MM.1S (cell line): ENCODE results near the gene LIN7A.
"Not testable (repeated sequence)": the region's sequence is repeated elsewhere in the genome, so short reads cannot be mapped to it uniquely, and the experiment has no call there.

Experiments used
- DNase-seq: peaks from one replicate; pipeline ENCODE4 v3.0.0-alpha.2; 2015
- H2AFZ ChIP-seq: fragments of 300-600 bp; sonication (generic); 2 replicates; pipeline ENCODE4 v1.6.0; 2016; ENCODE audit warnings: antibody characterized with exemption, low read length
- H3F3A ChIP-seq: fragments of 300-600 bp; sonication (generic); 2 replicates; pipeline ENCODE4 v1.6.1; 2016; ENCODE audit warnings: mild to moderate bottlenecking, antibody characterized with exemption, low read length, moderate library complexity, mixed read lengths; ENCODE audit not compliant: insufficient read depth
- H3K27ac ChIP-seq: fragments of 300-600 bp; sonication (generic); 2 replicates; pipeline ENCODE4 v1.5.1; 2016; ENCODE audit warnings: mild to moderate bottlenecking, low read length
- H3K27me3 ChIP-seq: fragments of 300-600 bp; sonication (generic); replicated peaks from 2 replicates; pipeline ENCODE4 v1.6.0; 2016; ENCODE audit warnings: low read length; ENCODE audit not compliant: insufficient read depth
- H3K36me3 ChIP-seq: fragments of 300-600 bp; sonication (generic); replicated peaks from 2 replicates; pipeline ENCODE4 v1.6.1; 2016; ENCODE audit warnings: mild to moderate bottlenecking, low read length, mixed read lengths; ENCODE audit not compliant: insufficient read depth
- H3K4me1 ChIP-seq: fragments of 300-600 bp; sonication (generic); 2 replicates; pipeline ENCODE4 v1.6.1; 2016; ENCODE audit warnings: low read length, mixed read lengths
- H3K4me2 ChIP-seq: fragments of 300-600 bp; sonication (generic); 2 replicates; pipeline ENCODE4 v1.6.0; 2016; ENCODE audit warnings: low read depth, low read length
- H3K4me3 ChIP-seq: fragments of 300-600 bp; sonication (generic); 2 replicates; pipeline ENCODE4 v1.5.1; 2016; ENCODE audit warnings: low read length, mixed read lengths
- H3K79me2 ChIP-seq: fragments of 300-600 bp; sonication (generic); 2 replicates; pipeline ENCODE4 v1.6.1; 2016; ENCODE audit warnings: mixed run types, low read length, mixed read lengths
- H3K9ac ChIP-seq: fragments of 300-600 bp; sonication (generic); 2 replicates; pipeline ENCODE4 v1.6.1; 2016; ENCODE audit warnings: low read length, mixed read lengths
- H3K9me2 ChIP-seq: fragments of 300-600 bp; sonication (generic); replicated peaks from 2 replicates; pipeline ENCODE4 v1.6.1; 2016; ENCODE audit warnings: mild to moderate bottlenecking, low read length, mixed read lengths; ENCODE audit not compliant: insufficient read depth
- H3K9me3 ChIP-seq: fragments of 300-600 bp; sonication (generic); replicated peaks from 2 replicates; pipeline ENCODE4 v1.6.1; 2016; ENCODE audit warnings: mild to moderate bottlenecking, low read length, mixed read lengths; ENCODE audit not compliant: insufficient read depth
- H4K20me1 ChIP-seq: fragments of 300-600 bp; sonication (generic); 2 replicates; pipeline ENCODE4 v1.6.1; 2016; ENCODE audit warnings: mild to moderate bottlenecking, low read length, moderate library complexity, mixed read lengths; ENCODE audit not compliant: insufficient read depth
- CTCF ChIP-seq: fragments of 300-600 bp; sonication (generic); IDR thresholded peaks from 2 replicates; pipeline ENCODE4 v1.5.1; 2016; ENCODE audit warnings: antibody characterized with exemption, low read length, mixed read lengths
- EZH2 ChIP-seq: fragments of 300-600 bp; sonication (generic); optimal IDR thresholded peaks from 2 replicates; pipeline ENCODE3; 2017; ENCODE audit warnings: low read depth, mild to moderate bottlenecking, antibody characterized with exemption, low read length, mixed read lengths
- EZH2phosphoT487 ChIP-seq: fragments of 300-600 bp; sonication (generic); IDR thresholded peaks from 2 replicates; pipeline ENCODE4 v1.6.1; 2018; ENCODE audit warnings: antibody characterized with exemption, low read length

Gene LIN7A

DNA sequence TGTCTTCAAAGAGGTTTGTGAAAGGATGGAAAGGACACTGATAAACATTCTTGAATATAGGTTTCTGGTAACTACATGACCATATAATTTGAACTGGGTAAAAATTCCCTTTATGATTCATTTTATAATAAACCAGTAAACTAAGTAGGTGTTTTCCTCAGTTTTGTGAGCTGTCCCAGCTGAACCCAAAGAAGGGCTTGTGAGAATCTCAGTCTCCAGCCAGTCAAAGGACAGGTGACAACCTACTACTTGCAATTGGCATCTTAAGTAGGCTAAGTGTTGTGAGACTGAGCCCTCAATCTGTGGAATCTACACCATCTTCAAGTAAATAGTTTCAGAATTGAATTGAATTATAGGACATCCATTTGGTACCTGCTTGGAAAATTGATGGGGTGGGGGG, 145.9 kb downstream of the LIN7A start:
- H3K4me3 ChIP-seq, result no peak overlapping the region
- no peak overlapping the region for H3K27ac ChIP-seq
- no peaks in the 10 kb centered on the region for H4K20me1 ChIP-seq
- no peaks in the 10 kb centered on the region for H3K79me2 ChIP-seq
- no peak overlapping the region for H2AFZ ChIP-seq
- no peaks in the 10 kb centered on the region for H3K9me3 ChIP-seq
- H3F3A ChIP-seq, result no peaks in the 10 kb centered on the region
- no peaks in the 10 kb centered on the region for H3K36me3 ChIP-seq
- no peak for TF ChIP-seq CTCF
- no peak for TF ChIP-seq EZH2
- TF ChIP-seq EZH2phosphoT487, result no peak
- no peak overlapping the region for H3K9ac ChIP-seq
- H3K9me2 ChIP-seq, result no peaks in the 10 kb centered on the region
- no peaks in the 10 kb centered on the region for H3K27me3 ChIP-seq
- H3K4me2 ChIP-seq, result no peak overlapping the region
- no peak for DNase-seq
- H3K4me1 ChIP-seq, result no peaks in the 10 kb centered on the region

DNA sequence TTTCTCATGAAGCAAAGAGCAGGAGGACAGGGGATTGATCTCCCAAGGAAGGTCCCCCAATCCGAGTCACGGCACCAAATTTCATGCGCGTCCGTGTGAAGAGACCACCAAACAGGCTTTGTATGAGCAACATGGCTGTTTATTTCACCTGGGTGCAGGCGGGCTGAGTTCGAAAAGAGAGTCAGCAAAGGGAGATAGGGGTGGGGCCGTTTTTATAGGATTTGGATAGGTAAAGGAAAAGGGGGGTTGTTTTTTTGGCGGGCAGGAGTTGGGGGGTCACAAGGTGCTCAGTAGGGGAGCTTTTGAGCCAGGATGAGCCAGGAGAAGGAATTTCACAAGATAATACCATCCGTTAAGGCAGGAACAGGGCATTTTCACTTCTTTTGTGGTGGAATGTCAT, 149.3 kb downstream of the LIN7A start:
- H3K4me1 ChIP-seq, DNase-seq, H3K79me2 ChIP-seq, H3F3A ChIP-seq, H3K9ac ChIP-seq, H3K36me3 ChIP-seq, H3K9me3 ChIP-seq, H2AFZ ChIP-seq, H3K27ac ChIP-seq, H3K9me2 ChIP-seq, H3K4me3 ChIP-seq, H4K20me1 ChIP-seq, H3K27me3 ChIP-seq, H3K4me2 ChIP-seq: not testable (repeated sequence)

- not testable (repeated sequence) for H3K4me3 ChIP-seq
Measured at GRCh38 chr12:80782963-80783470, 154.7 kb downstream of the LIN7A start.

GRCh38 chr12:80781313-80781712, 156.4 kb downstream of the LIN7A start:
- H3K4me3 ChIP-seq, result no peak overlapping the region
- H3K9me3 ChIP-seq, result no peaks in the 10 kb centered on the region
- no peaks in the 10 kb centered on the region for H3K79me2 ChIP-seq
- H3K4me2 ChIP-seq, result no peak overlapping the region
- H4K20me1 ChIP-seq, result no peaks in the 10 kb centered on the region
- no peak for TF ChIP-seq EZH2
- TF ChIP-seq CTCF, result no peak
- TF ChIP-seq EZH2phosphoT487, result no peak
- no peaks in the 10 kb centered on the region for H3K36me3 ChIP-seq
- H3K9me2 ChIP-seq, result no peaks in the 10 kb centered on the region
- no peak overlapping the region for H3K9ac ChIP-seq
- no peak for DNase-seq
- H2AFZ ChIP-seq, result no peak overlapping the region
- no peaks in the 10 kb centered on the region for H3K4me1 ChIP-seq
- no peaks in the 10 kb centered on the region for H3K27me3 ChIP-seq
- H3K27ac ChIP-seq, result no peak overlapping the region
- H3F3A ChIP-seq, result no peaks in the 10 kb centered on the region

More at GRCh38 chr12:80782963-80783470, 154.7 kb downstream of the LIN7A start:
- not testable (repeated sequence) for H3K27me3 ChIP-seq, H4K20me1 ChIP-seq, H3K9ac ChIP-seq, H2AFZ ChIP-seq, DNase-seq, H3K4me2 ChIP-seq, H3F3A ChIP-seq, H3K36me3 ChIP-seq, H3K9me3 ChIP-seq, H3K4me1 ChIP-seq, H3K79me2 ChIP-seq, H3K27ac ChIP-seq, H3K9me2 ChIP-seq
